Cortex of kidney (tissue), 1 donor: ENCODE measurements around the gene ICOS.
"Not testable (repeated sequence)": the region's sequence is repeated elsewhere in the genome, so short reads cannot be mapped to it uniquely, and the experiment has no call there.

Experiments
- DNase-seq: peaks from one replicate; lab custom pipeline; 2025; lab: John Stamatoyannopoulos, UW

Gene ICOS

GRCh38 chr2:203975912-203976311, 39.3 kb downstream of the ICOS start:
- no peak for DNase-seq

- no peak for DNase-seq
Measured at GRCh38 chr2:203982276-203982675, 45.7 kb downstream of the ICOS start.

DNA sequence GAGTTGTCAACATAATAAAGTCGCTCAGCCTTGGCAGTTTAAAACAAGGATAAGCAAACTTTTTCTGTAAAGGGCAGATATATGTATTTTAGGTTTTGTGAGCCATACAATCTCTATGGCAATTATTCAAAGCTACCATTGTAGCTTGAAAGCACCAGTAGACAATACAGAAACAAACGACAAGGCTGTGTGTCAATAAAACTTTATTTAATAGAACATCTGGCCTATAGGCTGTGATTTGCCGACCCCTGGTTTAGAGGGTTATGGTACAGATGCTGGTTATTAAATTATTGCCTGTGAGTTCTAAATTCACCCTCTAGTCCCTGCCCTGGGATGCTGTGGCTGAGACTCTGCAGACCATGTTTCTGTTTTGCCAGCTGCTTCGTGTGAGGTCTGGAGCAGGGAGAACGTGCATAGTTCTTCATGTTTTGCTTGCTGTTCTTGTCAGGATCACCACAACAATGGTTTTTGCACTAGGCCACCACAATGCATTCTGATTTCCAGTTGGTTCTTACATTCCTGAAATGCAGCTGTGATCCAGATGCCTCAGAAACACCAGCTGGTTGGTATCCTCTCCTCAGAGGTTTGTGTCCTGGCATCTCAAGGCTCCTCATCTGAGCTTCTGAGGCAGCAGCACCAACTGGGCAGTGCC, 46.6 kb downstream of the ICOS start:
- no peak for DNase-seq

DNA sequence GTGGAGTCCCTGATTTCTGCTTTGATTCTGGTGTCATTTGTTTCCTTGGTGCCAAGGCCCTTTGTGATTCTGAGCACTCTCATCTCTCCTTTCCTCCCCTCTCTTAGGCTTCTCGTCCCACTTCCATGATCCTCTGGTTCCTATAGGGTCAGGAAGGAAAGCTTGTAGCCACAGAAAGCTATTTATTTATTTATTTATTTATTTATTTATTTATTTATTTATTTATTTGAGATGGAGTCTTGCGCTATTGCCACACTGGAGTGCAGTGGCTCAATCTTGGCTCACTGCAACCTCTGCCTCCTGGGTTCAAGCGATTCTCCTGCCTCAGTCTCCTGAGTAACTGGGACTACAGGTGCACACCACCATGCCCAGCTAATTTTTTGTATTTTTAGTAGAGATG, 49.4 kb downstream of the ICOS start:
- DNase-seq, result not testable (repeated sequence)

- DNase-seq, result no peak
Measured at GRCh38 chr2:203987959-203988358, 51.4 kb downstream of the ICOS start.

- DNase-seq, result no peak
Measured at GRCh38 chr2:203988500-203989260, 52.1 kb downstream of the ICOS start.

DNA sequence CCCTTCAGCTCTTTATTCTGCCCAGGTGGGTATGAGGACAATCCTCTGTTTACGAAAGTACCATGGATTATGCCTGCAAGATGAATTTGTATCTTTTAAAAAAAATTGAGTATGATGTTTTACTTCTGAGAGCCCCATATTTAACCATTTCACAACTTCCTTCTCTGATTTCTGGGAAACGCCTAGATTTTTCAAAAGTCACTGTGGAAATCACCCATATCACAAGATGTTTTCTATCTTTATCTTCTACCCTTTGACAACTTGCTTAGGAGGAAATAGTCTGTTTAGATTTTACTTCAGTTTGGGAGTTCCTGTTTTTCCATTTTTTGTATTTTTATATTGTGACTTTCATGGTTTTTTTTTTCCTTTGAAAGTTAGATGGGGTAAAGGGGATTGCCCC, 53.0 kb downstream of the ICOS start:
- DNase-seq, result no peak

DNA sequence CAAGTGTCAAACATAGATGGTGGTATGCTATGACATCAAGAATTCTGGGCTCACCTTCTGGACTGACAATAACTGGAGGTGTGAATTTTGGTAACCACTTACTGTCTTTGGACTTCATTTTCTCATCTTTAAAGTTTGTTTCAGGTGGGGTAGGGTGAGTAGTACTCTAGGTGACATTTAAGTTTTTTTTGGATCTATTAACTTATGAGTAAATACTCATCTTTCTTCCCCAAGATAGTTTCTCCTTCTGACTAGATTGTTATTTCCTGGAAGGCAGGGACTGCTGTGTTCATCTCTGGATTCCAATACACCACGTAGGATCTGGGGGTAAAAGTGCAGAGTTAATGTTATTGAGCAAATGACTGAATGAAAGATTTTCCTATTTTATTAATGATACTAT, 55.9 kb downstream of the ICOS start:
- DNase-seq, result no peak

DNA sequence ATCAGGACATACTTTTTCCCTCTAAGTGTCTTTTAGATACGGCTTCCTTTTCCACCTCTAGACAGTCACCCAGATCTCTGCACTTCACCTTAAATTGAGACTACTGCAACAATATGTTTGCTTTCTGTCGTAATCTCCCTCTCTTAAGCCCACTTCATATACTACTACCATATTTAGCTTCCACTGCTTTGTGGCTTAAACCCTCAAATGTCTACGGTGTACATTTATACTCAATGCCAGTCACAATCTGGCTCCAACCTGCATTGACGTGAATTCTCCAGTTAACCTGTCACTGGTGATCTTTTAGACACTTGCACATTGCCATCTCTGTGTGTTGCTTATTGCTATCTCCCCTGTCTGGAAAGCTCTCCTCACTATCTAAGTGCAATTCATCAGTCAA, 56.4 kb downstream of the ICOS start:
- DNase-seq, result no peak

DNA sequence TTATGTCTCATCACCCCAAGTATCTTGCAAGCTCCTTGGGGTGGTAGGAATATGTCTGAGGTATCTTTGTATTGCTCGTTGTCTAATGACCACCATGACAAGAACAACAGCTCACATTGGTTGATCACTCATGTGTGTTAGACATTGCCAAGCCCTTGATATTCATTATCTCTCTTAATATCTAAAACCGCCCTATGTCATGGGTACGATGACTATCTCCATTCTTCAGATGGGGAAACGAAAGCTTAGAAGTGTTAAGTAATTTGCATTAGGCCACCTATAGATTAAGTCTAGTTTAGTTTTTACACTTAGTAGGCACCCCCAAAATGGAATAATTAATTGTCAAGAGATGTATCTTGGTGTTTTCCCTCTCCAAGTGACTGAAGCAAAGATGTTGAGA, 57.0 kb downstream of the ICOS start:
- DNase-seq, result no peak

DNA sequence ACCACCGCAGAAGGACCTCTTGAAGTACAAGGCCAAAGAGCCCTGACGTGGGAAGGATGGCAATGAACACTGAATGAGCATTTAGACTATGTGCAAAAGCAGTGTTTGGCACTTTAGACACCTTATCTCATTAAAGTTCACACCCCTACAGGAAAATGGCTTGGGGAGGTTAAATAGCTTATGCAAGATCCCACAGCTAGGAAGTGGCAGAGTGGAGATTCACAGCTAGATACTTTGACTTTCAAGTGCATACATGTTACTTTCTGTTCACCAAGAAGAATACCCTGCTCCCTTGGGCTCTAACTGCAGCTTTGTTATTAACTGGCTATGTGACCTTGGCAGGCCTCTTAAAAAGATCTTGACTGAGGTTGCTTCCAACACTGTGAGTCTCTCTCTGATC, 58.2 kb downstream of the ICOS start:
- DNase-seq, result no peak

DNA sequence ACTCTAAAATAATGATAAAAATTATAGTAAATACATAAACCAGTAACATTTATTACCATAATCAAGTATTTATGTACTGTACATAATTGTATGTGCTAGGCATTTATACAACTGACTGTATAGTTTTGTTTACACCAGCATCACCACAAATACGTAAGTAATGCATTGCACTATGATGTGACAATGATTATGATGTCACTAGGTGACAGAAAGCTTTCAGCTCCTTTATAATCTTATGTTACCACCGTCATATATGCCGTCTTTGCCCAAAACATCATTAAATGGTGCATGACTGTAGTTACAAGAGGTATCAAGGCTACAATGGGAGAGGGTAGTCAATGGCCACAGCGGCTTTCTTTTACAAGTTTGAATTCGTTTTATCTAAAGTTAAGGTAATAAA, 60.1 kb downstream of the ICOS start:
- DNase-seq, result no peak

- no peak for DNase-seq
Measured at GRCh38 chr2:203997481-203997880, 60.9 kb downstream of the ICOS start.

DNA sequence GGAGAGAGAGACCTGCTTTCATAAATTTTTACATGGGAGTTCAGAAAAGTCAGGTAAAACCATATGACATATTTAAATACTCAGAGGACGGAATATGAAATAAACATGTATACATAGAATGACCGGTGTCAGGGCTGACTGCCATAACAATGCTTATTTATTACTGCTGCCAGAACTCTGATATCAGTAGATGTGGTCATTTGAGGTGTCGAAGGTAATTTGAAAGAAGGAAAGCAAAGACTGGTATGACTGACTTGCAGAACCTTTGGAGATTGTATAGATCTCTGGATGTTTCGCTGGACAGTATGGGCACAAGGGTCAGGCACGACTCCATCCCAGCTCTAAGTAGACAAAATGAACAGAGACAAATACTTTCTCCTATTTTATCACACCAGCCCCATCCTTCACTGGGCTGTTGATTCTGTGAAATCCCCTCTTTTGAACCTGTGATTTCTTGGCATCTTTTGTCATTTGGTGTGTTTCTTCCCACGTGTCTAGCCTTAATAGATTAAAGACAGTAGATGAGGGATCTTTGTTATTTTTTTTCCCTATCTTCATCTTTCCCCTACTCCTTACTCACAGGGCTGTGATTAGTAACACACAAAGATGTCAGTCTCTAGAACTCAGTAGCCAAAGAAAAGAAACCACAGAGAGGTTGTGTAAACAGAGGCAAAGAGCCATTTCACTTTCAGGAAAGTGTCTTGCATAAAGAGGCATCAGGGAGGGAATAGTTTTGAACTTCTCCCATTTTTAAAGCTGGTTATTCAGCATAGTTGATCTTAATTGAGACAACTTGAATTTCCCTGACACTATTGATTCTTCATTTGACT, 61.6 kb downstream of the ICOS start:
- no peak for DNase-seq

GRCh38 chr2:203999835-204000234, 63.3 kb downstream of the ICOS start:
- no peak for DNase-seq

GRCh38 chr2:204000446-204000845, 63.9 kb downstream of the ICOS start:
- DNase-seq, result no peak

DNA sequence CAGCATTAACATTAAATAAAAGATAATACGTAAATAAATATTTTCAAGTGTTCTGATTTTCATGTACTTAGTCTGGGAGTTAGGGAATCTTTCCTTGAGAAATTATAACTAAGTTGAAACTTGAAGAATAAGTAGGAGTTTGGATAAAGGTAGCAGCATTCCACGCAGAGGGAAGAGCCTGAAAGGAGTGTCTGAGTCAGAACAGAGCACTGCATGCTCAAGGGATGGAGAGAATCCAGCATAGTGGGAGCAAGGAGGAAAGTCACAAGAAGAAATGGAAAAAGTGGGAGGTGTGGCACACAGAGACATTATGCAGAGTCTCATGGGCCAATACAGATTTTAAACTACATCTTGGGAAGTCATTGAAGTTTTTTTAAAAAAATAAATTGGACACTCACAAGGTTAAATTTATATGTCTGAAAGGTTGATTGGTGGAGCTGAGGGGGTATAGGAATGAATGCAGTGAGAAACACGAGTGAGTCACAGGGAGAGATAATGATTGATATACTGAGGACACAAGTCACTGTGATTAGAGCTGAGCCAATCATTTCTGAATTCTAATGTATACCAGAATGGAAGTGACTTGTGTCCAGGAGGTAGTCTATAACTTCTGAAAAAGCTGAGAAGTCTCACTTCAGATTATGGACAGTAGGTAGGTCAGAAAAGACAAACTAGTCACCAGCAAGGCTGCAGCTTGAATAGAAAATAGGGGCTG, 66.9 kb downstream of the ICOS start:
- DNase-seq, result no peak

DNA sequence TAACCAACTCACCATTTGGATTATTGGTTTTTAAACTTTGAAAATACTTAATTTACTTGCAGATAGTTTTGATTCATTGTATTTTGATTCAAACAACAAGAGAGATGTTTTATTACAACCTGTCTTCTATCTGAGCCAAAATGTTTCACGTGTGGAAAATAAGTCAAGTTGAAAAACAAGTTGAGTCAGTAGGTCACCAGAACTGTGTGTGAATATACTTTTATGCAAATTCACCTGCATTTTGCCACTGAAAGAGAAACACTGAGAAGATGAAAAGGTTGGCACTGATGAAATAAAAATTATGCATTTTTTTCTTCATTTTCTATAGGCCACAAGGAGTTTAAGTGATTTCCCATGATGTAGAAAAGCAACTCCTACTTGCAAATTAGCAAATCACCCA, 68.3 kb downstream of the ICOS start:
- DNase-seq, result no peak

GRCh38 chr2:204005940-204006721, 69.6 kb downstream of the ICOS start:
- no peak for DNase-seq

DNA sequence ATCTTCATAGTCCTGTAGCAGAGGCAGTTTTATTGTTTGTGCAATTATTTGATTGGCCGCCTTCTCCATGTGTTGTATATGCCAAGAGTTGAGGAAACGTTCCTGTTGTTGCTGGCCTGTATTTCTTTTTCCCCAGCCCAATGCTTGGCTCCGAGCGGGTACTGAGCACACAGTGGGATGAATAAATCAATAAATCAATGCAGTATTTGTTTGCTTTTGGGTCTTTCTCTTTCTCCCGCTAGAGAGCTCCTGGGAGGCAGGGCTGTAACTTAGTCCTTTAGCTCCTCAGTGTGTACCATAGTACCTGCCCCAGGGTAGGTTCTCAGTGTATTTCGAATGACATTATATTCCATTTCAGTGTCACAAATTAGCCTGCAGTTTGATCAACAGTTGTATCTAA, 71.8 kb downstream of the ICOS start:
- no peak for DNase-seq
